ENCODE data around the gene CPED1.
A peak's percentile ranks its signal among the peaks of the same experiment; 100 is the strongest.

CPED1 gene

DNA sequence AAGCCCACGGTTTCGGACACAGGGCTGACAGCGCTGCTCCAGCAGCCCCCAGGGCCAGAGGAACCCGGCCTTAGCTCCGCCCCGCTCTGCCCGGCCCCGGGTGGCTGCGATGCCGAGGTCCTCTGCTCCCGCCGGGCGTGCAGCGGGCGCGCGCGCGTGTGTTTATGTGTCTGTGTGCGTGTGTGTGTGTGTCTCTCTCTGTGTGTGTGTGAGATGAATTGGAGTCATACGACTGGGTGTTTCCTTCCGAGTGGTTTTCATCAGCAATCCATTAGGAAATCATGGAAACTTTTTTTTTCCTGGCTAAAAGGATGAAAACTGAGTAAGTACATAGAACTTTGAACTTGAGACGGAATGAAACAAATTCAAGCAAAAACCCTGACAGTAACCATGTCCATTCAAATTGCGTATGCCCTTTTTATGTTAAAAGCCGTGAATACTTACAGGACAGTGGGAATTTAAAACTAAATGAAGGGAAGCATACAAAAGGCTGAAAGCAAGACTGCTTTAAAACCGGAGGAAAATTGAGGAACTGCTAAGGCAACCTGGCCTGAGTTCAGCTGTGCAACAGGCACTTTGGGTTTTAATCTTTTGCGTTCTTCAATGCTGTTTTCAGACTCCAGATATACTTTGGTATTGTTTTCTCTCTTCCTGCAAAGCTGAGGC lies at the start of gene CPED1:
TSS of gene CPED1 (plus strand) at position 121 of the 666 bp plus-strand sequence. CDS start 911 bp downstream, outside the sequence.
- DNase-seq = peak; percentile 29

DNA sequence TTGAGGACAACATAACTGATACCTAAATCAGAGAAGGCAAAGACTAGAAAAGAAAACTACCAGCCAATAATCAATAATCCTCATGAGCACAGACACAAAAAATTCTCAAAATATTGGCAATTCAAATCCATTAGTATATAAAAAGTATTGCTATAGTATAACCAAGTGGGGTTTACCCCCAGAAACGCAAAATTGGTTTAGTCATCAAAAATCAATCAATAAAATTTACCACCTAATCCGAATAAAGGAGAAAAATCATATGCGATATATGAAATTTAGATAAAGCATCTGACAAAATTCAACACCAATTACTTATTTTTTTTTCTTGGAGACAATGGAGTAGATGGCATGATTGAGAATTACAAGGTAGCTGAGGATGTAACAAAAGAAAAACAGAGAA lies 49.2 kb upstream of the CPED1 start:
- DNase-seq = no peak

DNA sequence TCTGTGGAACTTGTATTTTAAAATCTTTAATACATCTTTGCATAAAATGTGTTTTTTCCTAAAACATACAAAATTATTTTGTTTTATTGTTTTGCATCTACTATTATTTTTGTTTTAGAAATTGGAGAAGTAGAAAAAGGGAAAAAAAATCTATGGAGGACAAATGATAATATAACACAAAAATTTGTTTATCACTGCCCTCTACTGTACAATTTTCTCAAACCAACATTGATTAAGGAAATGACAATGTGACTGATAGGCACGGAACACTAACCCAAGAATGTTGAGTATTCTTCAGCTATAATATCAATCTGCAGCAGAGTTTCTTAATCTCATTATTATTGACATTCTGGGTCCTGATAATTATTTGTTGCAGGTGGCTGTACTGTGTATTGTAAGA lies 47.4 kb upstream of the CPED1 start:
- peak; percentile 19 for DNase-seq

DNA sequence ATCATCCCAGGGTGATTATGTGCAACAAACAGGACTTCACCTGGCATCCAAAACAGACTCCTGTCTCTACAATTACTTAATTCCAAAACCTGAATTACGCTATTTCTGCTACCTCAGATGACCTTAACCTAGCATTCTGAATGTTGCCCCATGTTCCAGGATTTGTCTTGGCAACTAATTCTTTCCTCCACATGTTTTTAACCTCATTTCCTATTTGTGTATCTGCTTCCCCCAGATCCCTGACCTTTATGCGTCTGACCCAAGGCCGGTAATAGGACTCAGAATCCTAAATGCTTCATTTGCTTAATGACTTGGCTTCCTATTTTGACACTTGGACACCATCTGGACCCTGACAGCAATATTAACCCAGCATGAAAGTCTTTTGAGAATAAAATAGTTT lies 46.7 kb upstream of the CPED1 start:
- no peak for DNase-seq

DNA sequence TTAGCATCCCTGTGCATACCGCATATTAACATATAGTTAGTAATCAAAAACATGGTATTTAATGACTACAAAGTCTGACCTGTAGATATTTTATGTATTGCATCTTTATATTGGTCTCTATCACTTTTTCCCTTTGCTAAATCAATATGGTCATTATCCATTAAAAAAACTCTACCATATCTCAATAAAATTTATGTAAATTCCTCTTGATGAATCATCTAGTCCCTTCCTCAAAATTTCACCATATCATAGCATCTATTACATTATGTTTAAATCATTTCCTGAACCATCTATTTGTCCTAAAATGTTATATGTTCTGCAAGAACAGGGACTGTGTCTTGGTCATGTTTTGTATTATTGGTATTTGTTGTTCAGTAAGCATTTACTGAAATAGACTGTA lies 45.6 kb upstream of the CPED1 start:
- DNase-seq = no peak

DNA sequence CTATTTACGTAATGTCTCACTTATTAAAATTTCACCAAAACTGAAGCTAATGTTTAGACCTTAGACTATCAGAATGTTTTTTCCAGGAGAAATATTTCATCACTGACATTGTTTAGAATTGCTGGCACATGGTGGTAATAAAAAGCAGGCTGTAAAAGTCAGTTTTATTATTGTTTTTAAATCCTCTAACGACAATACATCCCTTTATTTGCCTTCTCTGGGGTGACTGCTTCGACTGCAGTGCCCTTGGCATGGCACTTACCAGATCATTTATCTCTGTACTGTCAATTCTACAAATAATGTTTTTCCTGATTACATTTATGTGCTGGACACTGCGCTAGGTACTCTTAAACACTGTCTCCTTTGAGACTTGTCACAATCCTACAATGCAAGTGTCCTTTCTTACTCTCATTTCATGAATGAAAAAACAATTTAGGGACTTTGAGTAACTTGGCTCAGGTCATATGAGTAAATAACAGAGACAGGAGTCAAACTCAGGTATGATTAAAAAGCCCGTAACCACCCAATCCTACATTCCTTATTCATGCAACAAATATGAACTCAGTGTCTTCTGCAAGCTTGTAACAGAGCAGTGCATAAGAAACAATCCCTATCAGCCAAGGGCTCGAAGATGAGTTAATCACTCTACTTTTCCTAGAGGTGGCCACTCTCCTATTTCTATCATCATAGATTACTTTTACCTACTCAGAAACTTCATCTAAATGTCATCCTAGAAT lies 43.5 kb upstream of the CPED1 start:
- DNase-seq = no peak

DNA sequence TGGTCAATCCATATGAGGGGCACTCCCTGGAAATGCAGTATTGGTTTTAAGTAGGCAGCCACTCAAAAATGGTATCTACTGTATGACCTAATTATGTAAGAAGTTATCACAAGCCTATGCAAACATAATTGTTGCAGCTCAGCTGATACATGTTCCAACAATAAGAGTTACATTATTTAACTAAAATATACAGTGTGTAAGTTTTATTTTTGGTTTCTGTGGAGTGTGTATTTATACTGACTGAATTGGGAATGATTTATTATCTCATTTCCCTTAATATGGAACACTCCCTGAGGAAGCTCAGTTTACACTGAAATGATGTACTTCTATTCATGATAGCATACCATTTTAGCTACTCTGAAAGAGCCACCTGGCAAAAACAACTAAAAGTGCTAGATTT lies 40.5 kb upstream of the CPED1 start:
- DNase-seq = no peak

DNA sequence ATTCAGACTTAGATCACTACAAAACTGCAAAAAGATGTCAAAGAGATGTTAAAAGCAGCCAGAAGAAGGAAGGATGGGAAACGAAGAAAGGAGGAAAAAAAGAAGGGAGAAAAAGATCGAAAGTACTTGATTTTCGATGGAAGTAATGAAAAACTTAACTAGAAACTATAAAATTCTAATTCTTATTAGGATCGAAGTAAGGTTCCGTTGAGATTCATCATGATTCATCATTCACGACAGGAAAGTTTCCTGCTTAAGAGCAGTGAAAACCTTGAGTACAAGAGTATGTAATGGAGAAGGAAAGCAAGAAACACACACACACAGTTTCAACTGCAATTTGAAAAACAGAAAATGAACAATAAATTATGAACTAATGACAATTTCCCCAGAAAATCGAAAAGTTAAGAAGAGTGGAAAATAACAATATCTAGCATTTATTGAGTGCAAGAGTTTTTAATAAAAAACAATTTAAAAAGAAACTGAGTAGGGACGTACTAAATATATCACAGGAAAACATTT lies 39.1 kb upstream of the CPED1 start:
- no peak for DNase-seq

DNA sequence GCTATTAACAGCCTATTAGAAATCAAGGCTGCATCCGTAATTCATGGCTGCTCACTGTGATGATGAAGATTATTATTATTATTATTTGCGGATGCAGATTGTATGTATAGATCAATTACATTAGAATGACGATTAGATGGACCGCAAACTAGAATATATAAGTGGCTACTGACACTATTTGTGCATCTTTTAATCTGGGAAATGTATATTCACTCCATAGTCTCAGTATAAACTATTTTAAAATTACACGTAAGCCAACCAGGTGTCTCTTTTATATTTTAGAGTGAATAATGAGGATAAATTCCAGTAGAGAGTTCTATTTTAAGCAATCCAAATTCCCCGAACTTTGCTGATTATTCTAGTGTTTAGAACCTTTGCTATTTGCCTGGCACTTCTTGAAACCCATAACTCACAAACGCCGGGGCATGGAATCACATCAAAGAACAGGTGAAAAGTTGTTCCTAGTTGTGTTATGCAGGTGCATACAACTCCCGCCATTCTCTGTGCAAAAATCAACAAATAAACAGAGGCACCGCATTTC lies 38.4 kb upstream of the CPED1 start:
- DNase-seq = peak; percentile 15

DNA sequence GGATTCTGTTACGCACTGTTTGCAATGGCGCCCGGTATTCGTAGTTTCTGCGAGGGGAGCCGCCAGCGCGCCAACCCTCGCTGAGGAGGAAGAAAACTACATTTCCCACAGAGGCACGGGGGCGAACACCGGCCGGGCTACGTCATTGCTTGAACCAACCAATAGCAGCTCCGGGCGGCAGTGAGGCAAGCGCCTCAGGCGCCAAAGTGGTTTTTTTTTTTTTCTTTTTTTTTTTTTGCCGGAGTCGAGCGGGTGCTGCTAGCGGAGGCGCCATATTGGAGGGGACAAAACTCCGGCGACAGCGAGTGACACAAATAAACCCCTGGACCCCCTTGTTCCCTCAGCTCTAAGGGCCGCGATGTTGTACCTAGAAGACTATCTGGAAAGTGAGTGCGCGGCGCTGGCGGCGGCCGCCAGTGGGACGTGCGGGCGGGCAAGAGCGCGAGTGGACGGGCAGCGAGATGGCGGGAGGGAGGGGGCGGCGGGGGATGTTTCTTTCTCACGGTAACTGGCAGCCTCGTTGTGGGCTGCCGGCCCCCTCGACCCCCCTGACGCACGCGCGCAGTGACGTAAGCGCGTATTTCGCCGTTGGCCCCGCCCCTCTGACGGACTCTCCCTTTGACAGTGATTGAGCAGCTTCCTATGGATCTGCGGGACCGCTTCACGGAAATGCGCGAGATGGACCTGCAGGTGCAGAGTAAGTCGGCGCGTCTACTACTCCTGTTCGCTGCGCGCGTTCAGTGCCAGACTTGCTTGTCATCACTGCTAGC lies 37.8 kb upstream of the CPED1 start, which contains the start of gene ING3:
TSS of gene ING3 (plus strand) at position 239 of the 770 bp plus-strand sequence. CDS start at position 359, 120 bp downstream.
- DNase-seq = peak; percentile 99

DNA sequence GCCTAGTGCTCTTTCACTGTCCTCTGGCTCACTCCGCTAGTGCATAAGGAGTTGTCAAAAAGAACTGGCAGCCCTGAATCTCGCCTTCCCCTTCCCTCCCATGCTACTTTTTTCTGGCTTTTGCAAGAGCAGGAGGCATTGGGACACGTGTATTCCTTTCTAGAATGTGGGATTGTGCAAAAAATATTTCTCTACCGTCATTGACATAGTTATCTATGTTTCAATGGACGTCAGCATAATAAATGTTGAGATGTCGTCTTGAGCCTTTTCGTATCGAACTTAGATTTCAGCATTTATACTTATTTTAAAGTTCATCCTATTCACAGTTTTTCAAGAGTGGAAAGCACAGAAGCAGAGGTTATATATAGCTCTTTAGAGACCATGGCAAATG lies 37.2 kb upstream of the CPED1 start:
- no peak for DNase-seq

DNA sequence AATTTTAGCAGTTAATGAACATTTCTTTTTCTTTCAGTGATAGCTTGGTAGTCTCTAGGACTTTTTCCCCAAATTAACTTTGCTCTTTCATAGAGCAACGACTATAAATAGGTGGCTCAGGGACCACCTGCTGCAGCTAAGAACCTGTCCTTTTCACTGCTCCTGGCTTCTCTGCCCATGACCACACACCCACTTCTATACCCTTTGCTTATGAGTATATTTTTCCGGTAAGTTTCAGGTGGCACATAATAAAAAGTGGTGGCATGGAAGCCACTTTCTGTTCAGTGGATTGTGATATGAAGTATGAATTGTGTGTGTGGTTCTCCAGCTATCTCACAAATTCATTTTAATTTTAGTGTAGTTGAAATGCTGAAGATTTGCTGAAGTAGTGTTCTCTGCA lies 36.7 kb upstream of the CPED1 start:
- peak; percentile 15 for DNase-seq

DNA sequence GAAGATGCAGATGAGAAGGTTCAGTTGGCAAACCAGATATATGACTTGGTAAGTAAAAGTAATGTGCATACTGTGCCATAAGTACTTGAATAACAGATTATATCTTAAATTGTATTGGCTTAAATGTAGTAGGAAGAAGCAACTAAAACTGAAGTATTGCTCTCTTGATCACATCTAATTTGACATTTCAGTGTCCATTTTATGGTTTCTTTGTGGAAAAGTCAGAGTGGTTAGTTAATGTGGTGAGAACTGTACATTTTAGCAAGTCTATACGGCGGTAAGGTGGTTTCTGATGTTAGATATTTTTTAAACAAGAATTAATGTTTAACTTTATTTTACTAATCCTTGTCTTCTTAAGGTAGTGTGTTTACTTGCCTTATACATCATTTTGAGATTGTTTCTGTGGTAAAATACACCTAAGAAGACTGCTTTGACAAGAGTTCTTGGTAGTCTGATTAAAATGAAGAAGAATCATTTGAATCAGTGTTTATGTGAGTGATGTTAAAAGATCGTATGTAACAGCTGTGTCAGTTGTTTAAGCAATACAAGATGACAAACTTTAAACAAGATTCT lies 32.8 kb upstream of the CPED1 start:
- DNase-seq = no peak

DNA sequence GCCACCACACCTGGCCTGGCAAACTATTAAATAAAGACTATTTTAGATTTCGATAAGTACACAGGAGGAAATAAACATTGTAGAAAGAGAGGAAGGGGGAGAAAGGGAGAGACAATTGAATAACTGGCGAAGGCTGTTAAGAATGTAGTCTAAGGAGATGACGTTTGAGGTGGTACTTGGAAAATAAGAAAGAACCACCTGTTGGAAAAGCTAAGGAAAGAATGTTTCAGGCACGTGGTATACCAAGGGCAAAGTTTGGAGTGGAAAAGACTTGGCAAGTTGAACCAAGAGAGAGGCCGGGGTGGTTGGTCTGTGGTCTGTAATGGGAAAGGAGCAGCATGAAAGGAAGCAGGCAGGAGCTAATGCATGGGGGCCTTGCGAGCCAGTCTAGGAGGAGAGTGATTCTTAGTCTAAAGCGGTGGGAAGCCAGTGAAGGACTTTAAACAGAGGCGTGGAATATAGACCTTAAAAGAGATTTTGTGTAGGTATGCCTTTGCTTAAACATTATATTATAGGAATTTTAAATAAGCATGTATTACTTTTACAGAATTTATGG lies 28.5 kb upstream of the CPED1 start:
- DNase-seq = no peak

DNA sequence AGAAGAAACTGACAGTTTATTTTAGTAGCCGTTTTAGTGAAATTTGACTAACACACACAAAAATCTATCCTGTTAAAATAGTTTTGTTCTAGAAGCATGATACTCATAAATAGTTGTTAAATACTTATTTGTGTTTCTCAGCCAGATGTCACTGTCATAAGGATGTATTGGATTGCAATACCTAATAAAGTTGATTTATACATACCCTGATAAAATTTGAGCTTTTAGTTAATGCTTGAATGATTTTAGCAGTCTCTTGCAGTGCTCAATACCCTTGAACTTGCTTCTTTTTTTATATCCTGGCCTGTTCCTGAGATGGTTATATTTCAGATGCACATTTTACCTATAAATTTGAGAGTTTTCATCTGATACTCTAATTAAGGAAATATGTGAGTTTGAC lies 27.8 kb upstream of the CPED1 start:
- no peak for DNase-seq

DNA sequence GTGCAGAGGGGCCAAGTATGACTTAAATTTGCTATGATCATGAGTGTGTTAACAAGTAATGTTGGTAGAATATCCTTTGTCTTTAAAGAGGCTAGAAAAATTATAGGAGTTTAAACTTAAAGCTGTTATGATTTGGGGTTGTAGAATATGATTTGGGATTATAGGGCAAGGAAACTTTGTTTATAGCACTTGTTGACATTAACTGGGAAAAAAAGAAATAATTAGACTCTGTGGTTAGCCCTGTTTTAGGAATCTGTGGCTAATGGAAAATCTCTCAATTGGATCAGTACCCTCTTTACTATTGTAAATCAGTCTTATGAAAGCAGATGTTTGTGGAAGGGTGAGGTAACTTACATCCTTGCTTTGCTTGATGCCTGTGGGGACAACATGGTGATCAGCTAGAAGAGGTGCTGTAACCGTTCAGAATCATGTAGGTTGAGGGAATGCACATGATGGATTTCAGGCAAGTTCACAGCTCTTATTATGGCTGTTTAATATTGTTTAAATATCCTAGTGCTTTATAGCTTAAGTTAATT lies 26.8 kb upstream of the CPED1 start:
- no peak for DNase-seq

DNA sequence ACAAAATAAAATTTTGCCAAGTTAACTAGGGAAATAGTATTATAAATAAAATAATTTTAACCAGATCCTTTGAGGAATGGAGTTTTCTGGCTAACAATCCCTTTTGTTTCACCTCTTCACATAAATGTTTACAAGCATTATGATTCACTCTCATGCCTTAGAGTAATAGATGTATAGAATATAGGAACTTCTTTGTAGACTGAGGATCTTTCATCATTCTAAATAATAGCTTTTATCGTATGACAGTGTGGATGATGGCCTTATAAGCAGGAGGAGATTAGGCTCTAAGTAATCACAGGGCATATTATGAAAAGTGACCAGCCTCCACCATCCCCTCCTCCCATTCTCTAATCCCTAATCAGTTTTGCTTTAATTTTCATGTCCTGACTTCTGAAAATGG lies 24.4 kb upstream of the CPED1 start:
- DNase-seq = no peak

DNA sequence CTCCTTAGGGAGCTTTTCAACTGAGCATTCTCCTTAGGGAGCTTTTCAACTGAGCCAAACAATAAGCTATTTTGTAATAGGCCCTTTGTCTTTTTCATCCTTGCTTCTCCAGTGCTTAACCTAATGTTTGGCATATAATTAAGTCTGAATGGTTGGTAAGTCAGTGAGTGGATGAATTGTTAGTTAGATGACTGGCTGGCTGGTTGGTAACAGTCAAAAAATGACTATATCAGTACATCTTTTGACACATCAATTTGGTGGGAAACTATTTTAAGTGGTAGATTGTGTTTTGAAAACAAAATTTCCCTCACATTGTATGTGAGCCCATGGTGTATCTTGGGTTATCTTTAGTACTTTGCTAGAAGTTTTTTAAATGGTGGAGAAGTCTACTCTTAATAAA lies 21.6 kb upstream of the CPED1 start:
- no peak for DNase-seq

DNA sequence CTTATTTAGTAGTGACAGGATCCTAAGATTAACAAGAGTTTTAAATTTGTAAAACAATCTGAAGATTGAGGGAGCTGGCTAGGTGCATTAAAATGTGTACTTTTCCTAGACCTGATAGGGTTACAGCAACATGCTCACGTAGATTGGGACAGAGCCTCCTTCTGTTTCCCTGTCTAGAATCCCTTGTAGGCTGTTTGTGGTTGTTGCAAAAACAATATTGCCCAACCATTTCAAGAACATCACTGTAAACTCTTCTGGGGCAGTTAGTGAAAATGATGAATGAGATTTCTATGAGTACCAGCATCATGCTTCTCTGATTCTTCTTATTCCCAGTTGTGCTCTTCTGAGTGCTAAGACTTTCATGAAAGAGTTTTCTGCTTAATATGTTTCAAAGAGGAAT lies 14.7 kb upstream of the CPED1 start:
- DNase-seq = no peak

DNA sequence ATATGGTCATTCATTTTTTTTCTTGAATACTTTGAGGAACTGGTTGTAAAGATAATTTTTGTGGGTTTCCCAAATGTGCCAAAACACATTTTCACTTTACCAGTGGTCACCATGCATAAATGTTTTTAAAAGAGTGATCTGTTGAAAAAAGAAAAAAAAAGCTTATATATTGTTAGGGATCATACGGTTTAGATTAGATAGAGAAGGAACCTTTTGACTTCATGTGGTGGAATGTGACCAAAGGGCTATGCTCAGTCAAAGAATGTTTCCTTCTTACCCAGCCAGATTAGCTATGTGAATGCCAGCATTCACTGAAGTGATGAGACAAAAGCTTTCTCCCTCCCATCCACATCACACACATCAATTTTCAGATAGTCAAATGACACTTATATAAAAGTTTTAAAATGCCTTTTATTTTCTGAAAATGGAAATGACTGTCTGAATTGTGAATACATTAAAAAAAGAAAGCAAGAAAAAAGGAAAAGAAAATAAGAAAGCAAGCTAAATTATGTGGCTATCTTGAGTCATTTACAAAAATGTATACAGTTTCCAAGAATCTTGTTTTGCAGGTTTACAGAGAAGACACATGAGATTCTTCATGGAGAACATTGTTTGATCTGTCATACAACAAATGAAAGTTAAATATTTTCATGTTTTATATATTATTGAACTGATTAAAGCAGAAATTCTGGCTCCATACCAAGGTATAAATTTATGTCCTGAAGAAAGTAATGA lies 8.6 kb upstream of the CPED1 start:
- DNase-seq = no peak

DNA sequence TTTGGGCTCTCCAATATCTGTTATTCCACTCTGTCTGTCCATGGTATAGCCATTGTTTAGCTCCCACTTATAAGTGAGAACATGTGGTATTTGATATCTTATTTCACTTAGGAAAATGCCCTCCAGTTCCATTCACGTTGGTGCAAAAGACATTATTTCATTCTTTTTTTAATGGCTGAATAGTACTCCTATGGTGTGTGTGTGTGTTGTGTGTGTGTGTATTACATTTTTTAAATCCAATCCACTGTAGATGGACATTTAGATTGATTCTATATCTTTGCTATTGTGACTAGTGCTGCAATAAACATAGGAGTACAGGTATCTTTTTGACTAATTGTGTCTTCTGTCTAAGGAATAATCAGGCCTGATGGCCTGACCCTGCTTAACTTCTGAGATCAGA lies 7.4 kb upstream of the CPED1 start:
- no peak for DNase-seq

Data from CD4-positive, alpha-beta T cell treated with Interleukin-10 for 1 hour (primary cell).